Measurements from ENCODE around the gene GHR.
"Not testable (repeated sequence)": the region's sequence is repeated elsewhere in the genome, so short reads cannot be mapped to it uniquely, and the experiment has no call there.

The GHR gene

GRCh38 chr5:42701351-42702059 is 278.3 kb downstream of the GHR start:
- TF ChIP-seq CTCF (IDR thresholded peaks at IDR 0.05; ENCODE audit: low read depth, low read length, missing control alignments) = no peak
- H3K4me3 ChIP-seq (replicated peaks; ENCODE audit: low read depth, low read length) = no peak overlapping the region
- no peak for DNase-seq (ENCODE audit: extremely low read depth, low read depth)

GRCh38 chr5:42703238-42703637 is 280.0 kb downstream of the GHR start:
- TF ChIP-seq CTCF (IDR thresholded peaks at IDR 0.05; ENCODE audit: low read depth, low read length, missing control alignments) = no peak
- no peak overlapping the region for H3K4me3 ChIP-seq (replicated peaks; ENCODE audit: low read depth, low read length)
- DNase-seq (ENCODE audit: extremely low read depth, low read depth) = no peak

GRCh38 chr5:42715785-42716184 is 292.5 kb downstream of the GHR start:
- H3K4me3 ChIP-seq (replicated peaks; ENCODE audit: low read depth, low read length) = no peak overlapping the region
- DNase-seq (ENCODE audit: extremely low read depth, low read depth) = no peak
- TF ChIP-seq CTCF (IDR thresholded peaks at IDR 0.05; ENCODE audit: low read depth, low read length, missing control alignments) = no peak

GRCh38 chr5:42718591-42718990 is 295.4 kb downstream of the GHR start:
- no peak overlapping the region for H3K4me3 ChIP-seq (replicated peaks; ENCODE audit: low read depth, low read length)
- DNase-seq (ENCODE audit: extremely low read depth, low read depth) = no peak
- no peak for TF ChIP-seq CTCF (IDR thresholded peaks at IDR 0.05; ENCODE audit: low read depth, low read length, missing control alignments)

- H3K4me3 ChIP-seq (replicated peaks; ENCODE audit: low read depth, low read length) = no peak overlapping the region
- TF ChIP-seq CTCF (IDR thresholded peaks at IDR 0.05; ENCODE audit: low read depth, low read length, missing control alignments) = no peak
- DNase-seq (ENCODE audit: extremely low read depth, low read depth) = no peak
Observed at GRCh38 chr5:42719034-42719433, 295.8 kb downstream of the GHR start.

GRCh38 chr5:42720251-42720650 is 297.0 kb downstream of the GHR start:
- no peak for DNase-seq (ENCODE audit: extremely low read depth, low read depth)
- no peak overlapping the region for H3K4me3 ChIP-seq (replicated peaks; ENCODE audit: low read depth, low read length)
- no peak for TF ChIP-seq CTCF (IDR thresholded peaks at IDR 0.05; ENCODE audit: low read depth, low read length, missing control alignments)

- TF ChIP-seq CTCF (IDR thresholded peaks at IDR 0.05; ENCODE audit: low read depth, low read length, missing control alignments) = no peak
- DNase-seq (ENCODE audit: extremely low read depth, low read depth) = no peak
- no peak overlapping the region for H3K4me3 ChIP-seq (replicated peaks; ENCODE audit: low read depth, low read length)
Observed at GRCh38 chr5:42721484-42721883, 298.2 kb downstream of the GHR start.

GRCh38 chr5:42734531-42735058 is 311.4 kb downstream of the GHR start:
- H3K4me3 ChIP-seq (replicated peaks; ENCODE audit: low read depth, low read length); DNase-seq (ENCODE audit: extremely low read depth, low read depth): not testable (repeated sequence)
